GM10248 (cell line): Measurements from ENCODE around the gene LDLRAD3.

ENCODE experiments used
- CTCF ChIA-PET: fragments of 300-600 bp; sonication (Branson Sonifier 250); formaldehyde crosslinking; extraction: SDS; loops from one replicate; lab custom pipeline; 2021; ENCODE audit warnings: antibody characterized with exemption; lab: Yijun Ruan, JAX
- POLR2A ChIA-PET: fragments of 350-650 bp; sonication (Branson Sonifier 250); formaldehyde crosslinking; extraction: SDS; loops from one replicate; lab custom pipeline; 2020; ENCODE audit warnings: antibody characterized with exemption; lab: Yijun Ruan, JAX
- DNase-seq: peaks from one replicate; pipeline ENCODE4 v3.0.0; 2012; ENCODE audit errors: extremely low spot score
- CTCF ChIP-seq: IDR thresholded peaks from 2 replicates; pipeline ENCODE4 v1.5.1; 2012; ENCODE audit warnings: mild to moderate bottlenecking, low read depth; ENCODE audit errors: extremely low read depth, missing control alignments, control extremely low read depth

Gene LDLRAD3

GRCh38 chr11:36033082-36033751 is 89.4 kb downstream of the LDLRAD3 start:
- POLR2A ChIA-PET: no interaction called here
- no peak for DNase-seq
- no peak for TF ChIP-seq CTCF
- CTCF ChIA-PET: no interaction called here

- no peak for DNase-seq
- no peak for TF ChIP-seq CTCF
- CTCF ChIA-PET: no interaction called here
- POLR2A ChIA-PET: no interaction called here
These were observed 90.1 kb downstream of the LDLRAD3 start for GRCh38 chr11:36033936-36034335.

GRCh38 chr11:36034551-36035331 is 90.9 kb downstream of the LDLRAD3 start:
- DNase-seq: no peak
- ChIA-PET POLR2A (no interaction called here), CTCF (no interaction called here)
- no peak for TF ChIP-seq CTCF

GRCh38 chr11:36035454-36035853 is 91.6 kb downstream of the LDLRAD3 start:
- DNase-seq: no peak
- POLR2A ChIA-PET: no interaction called here
- TF ChIP-seq CTCF: no peak
- CTCF ChIA-PET: no interaction called here

GRCh38 chr11:36035999-36036398 is 92.1 kb downstream of the LDLRAD3 start:
- no peak for DNase-seq
- ChIA-PET CTCF (no interaction called here), POLR2A (no interaction called here)
- no peak for TF ChIP-seq CTCF

- ChIA-PET CTCF (interaction anchor here (1.0 kb wide), 1 partner anchor 9 kb away, joined by 3 read pairs; no protein-coding TSS in a partner anchor), POLR2A (no interaction called here)
- no peak for DNase-seq
- TF ChIP-seq CTCF: no peak
These were observed 93.2 kb downstream of the LDLRAD3 start for GRCh38 chr11:36037031-36037430.
